ENCODE results near the gene ACBD6. TPM values are rescaled to one million over a fixed set of nuclear protein-coding genes. Genes with fewer than 3 reads are reported as not detected.

ACBD6 gene
- total and polyA plus RNA-seq, 4 donors = 8.3 to 17.3 (median 14.0) TPM

- TF ChIP-seq REST (IDR thresholded peaks at IDR 0.05) = no peak
- TF ChIP-seq HNF4A (conservative IDR thresholded peaks at IDR 0.05) = no peak
- TF ChIP-seq FOXA2 (IDR thresholded peaks at IDR 0.05) = no peak
- no peak for TF ChIP-seq CTCF (IDR thresholded peaks at IDR 0.05; ENCODE audit: low read depth, low read length, missing input control)
- TF ChIP-seq JUND (IDR thresholded peaks at IDR 0.05) = no peak
- no peak for TF ChIP-seq RXRA (IDR thresholded peaks at IDR 0.05)
- TF ChIP-seq ATF3 (IDR thresholded peaks at IDR 0.05) = no peak
- no peak for TF ChIP-seq SP1 (IDR thresholded peaks at IDR 0.05)
- no peak for TF ChIP-seq GABPA (IDR thresholded peaks at IDR 0.05 in 1 of 2, conservative IDR thresholded peaks at IDR 0.05 in 1 of 2)
- TF ChIP-seq TAF1 (conservative IDR thresholded peaks at IDR 0.05) = no peak
- TF ChIP-seq EGR1 (IDR thresholded peaks at IDR 0.05; ENCODE audit: low read depth in 2 of 2) = no peak
- TF ChIP-seq ZBTB33 (IDR thresholded peaks at IDR 0.05) = no peak
- TF ChIP-seq NR2F2 (IDR thresholded peaks at IDR 0.05) = no peak
- no peak for TF ChIP-seq RAD21 (IDR thresholded peaks at IDR 0.05)
- no peak for TF ChIP-seq YY1 (IDR thresholded peaks at IDR 0.05)
- no peak for TF ChIP-seq FOXA1 (IDR thresholded peaks at IDR 0.05)
- no peak for TF ChIP-seq HNF4G (IDR thresholded peaks at IDR 0.05)
- no peak for TF ChIP-seq MAX (IDR thresholded peaks at IDR 0.05)
- Histone ChIP-seq H3K27ac (ENCODE audit: low read depth in 1 of 2, low read length in 2 of 2) (no peak overlapping the region), H3K27me3 (ENCODE audit: control insufficient read depth in 4 of 4, insufficient read depth in 4 of 4, low read length in 3 of 4) (no peaks in the 10 kb centered on the region), H3K9me3 (ENCODE audit: control insufficient read depth in 4 of 4, low read length in 3 of 4) (no peaks in the 10 kb centered on the region), H3K4me3 (ENCODE audit: low read depth in 1 of 3, low read length in 3 of 3) (no peak overlapping the region), H3K36me3 (ENCODE audit: control insufficient read depth in 4 of 4, insufficient read depth in 3 of 4, low read depth in 1 of 4, low read length in 3 of 4) (no peaks in the 10 kb centered on the region), H3K9ac (ENCODE audit: low read depth in 1 of 2, low read length in 2 of 2) (no peak overlapping the region), H3K4me1 (ENCODE audit: control insufficient read depth in 4 of 4, insufficient read depth in 4 of 4, low read length in 3 of 4) (peaks cover 0 to 3% (median 1%) of the 10 kb centered on the region in 4 donors)
- DNase-seq (ENCODE audit: low spot score) = no peak
- WGBS = 85% methylated on average over 4 of the region's 4 CpGs
Observed at GRCh38 chr1:180265871-180266270, 236.5 kb downstream of the ACBD6 start.

Data from liver (tissue), 9 donors.